H1 (cell line): ENCODE measurements around the gene EFEMP2. TPM values are rescaled to one million over a fixed set of nuclear protein-coding genes. Genes with fewer than 3 reads are reported as not detected.

ENCODE experiments used
- CTCF ChIA-PET: fragments of 300-600 bp; sonication (Branson Sonifier 250); formaldehyde crosslinking; loops from one replicate; lab custom pipeline; 2021; ENCODE audit not compliant: partially characterized antibody; lab: Charles Lee
- POLR2A ChIA-PET: fragments of 300-600 bp; sonication (Branson Sonifier 250); formaldehyde crosslinking; loops from one replicate; lab custom pipeline; 2021; ENCODE audit warnings: inconsistent platforms; ENCODE audit not compliant: partially characterized antibody; lab: Charles Lee
- DNase-seq, 2 experiments: peaks; one replicate each; pipeline versions ENCODE4 v3.0.0 to v3.0.0-alpha.2; 2010 to 2022; ENCODE audit warnings: low spot score in 2 of 2, low read depth in 1 of 2, mixed read lengths in 1 of 2
- FAIRE-seq: peaks from 2 replicates; lab custom pipeline; 2011; peaks lifted over from hg19 to GRCh38; lab: Jason Lieb, UNC
- H2AFZ ChIP-seq: 2 replicates; pipeline ENCODE4 v1.8.1; 2012; ENCODE audit warnings: low read length, inconsistent platforms
- H2AK5ac ChIP-seq: 2 replicates; pipeline ENCODE4 v1.6.1; 2013; ENCODE audit warnings: low read depth, low read length
- H2BK120ac ChIP-seq: replicated peaks from 2 replicates; pipeline ENCODE3; 2013; ENCODE audit warnings: low read depth, low read length, inconsistent platforms
- H2BK12ac ChIP-seq: 2 replicates; pipeline ENCODE4 v1.6.1; 2013; ENCODE audit warnings: low read depth, low read length
- H2BK15ac ChIP-seq: 2 replicates; pipeline ENCODE4 v1.6.1; 2013; ENCODE audit warnings: low read length
- H2BK20ac ChIP-seq: 2 replicates; pipeline ENCODE4 v1.6.1; 2013; ENCODE audit warnings: low read length
- H2BK5ac ChIP-seq: 2 replicates; pipeline ENCODE4 v1.6.1; 2013; ENCODE audit warnings: low read depth, low read length
- H3K14ac ChIP-seq: 2 replicates; pipeline ENCODE4 v1.6.1; 2013; ENCODE audit warnings: inconsistent platforms; ENCODE audit not compliant: insufficient read length
- H3K18ac ChIP-seq: 2 replicates; pipeline ENCODE4 v1.6.1; 2013; ENCODE audit warnings: low read length; ENCODE audit errors: extremely low read depth
- H3K23ac ChIP-seq: 2 replicates; pipeline ENCODE4 v1.6.1; 2013; ENCODE audit warnings: inconsistent platforms; ENCODE audit not compliant: insufficient read length
- H3K23me2 ChIP-seq: 2 replicates; pipeline ENCODE4 v1.6.1; 2013; ENCODE audit warnings: low read depth, low read length
- H3K27ac ChIP-seq: 2 replicates; pipeline ENCODE4 v1.6.1; 2011; ENCODE audit warnings: low read depth, low read length, inconsistent platforms
- H3K27me3 ChIP-seq, 4 experiments: replicated peaks in 1 of 4; 1 replicate in 1 of 4; 2 replicates in 3 of 4; pipeline versions ENCODE4 v1.6.1 to v1.8.1; 2011 to 2013; ENCODE audit warnings: low read length in 3 of 4, mild to moderate bottlenecking in 3 of 4, inconsistent platforms in 2 of 4, mixed read lengths in 2 of 4, moderate library complexity in 1 of 4; ENCODE audit not compliant: control insufficient read depth in 3 of 4, insufficient read depth in 3 of 4; ENCODE audit errors: extremely low read depth in 1 of 4
- H3K36me3 ChIP-seq, 4 experiments: 2 replicates each; pipeline versions ENCODE4 v1.6.1 to v1.8.1; 2011 to 2013; ENCODE audit warnings: mild to moderate bottlenecking in 4 of 4, low read length in 3 of 4, moderate library complexity in 2 of 4, control low read depth in 1 of 4, inconsistent platforms in 1 of 4; ENCODE audit not compliant: insufficient read depth in 4 of 4, control insufficient read depth in 2 of 4
- H3K4ac ChIP-seq: replicated peaks from 2 replicates; pipeline ENCODE3; 2013; ENCODE audit warnings: low read length, low read depth, mixed read lengths, inconsistent platforms; ENCODE audit not compliant: insufficient read length
- H3K4me1 ChIP-seq, 4 experiments: replicated peaks in 1 of 4; 1 replicate in 1 of 4; 2 replicates in 3 of 4; pipeline versions ENCODE4 v1.6.1 to v1.8.1; 2011 to 2013; ENCODE audit warnings: low read length in 3 of 4, inconsistent platforms in 2 of 4, mixed read lengths in 1 of 4; ENCODE audit not compliant: insufficient read depth in 4 of 4, control insufficient read depth in 3 of 4
- H3K4me2 ChIP-seq, 2 experiments: 2 replicates each; pipeline versions ENCODE4 v1.6.1 to v1.8.1; 2011 to 2013; ENCODE audit warnings: low read depth in 2 of 2, low read length in 2 of 2, control low read depth in 1 of 2, inconsistent platforms in 1 of 2, mild to moderate bottlenecking in 1 of 2; ENCODE audit not compliant: insufficient read depth in 1 of 2
- H3K4me3 ChIP-seq, 4 experiments: fragments of 200-600, 300-600 bp in 1 of 4; sonication (generic), shearing (Covaris generic), sonication (Bioruptor Twin) in 1 of 4; 2 replicates each; pipeline versions ENCODE4 v1.5.1 to v1.8.1; 2011 to 2016; ENCODE audit warnings: low read length in 4 of 4, low read depth in 3 of 4, control low read depth in 2 of 4, inconsistent platforms in 2 of 4, mild to moderate bottlenecking in 2 of 4, mixed read lengths in 1 of 4, moderate library complexity in 1 of 4; ENCODE audit not compliant: insufficient read depth in 2 of 4; ENCODE audit errors: extremely low read depth in 1 of 4
- H3K56ac ChIP-seq: replicated peaks from 2 replicates; pipeline ENCODE3; 2013; ENCODE audit warnings: low read depth, mild to moderate bottlenecking, mixed read lengths, low read length, inconsistent platforms; ENCODE audit not compliant: insufficient read length
- H3K79me1 ChIP-seq: 2 replicates; pipeline ENCODE4 v1.6.1; 2013; ENCODE audit warnings: low read depth, low read length, control low read depth
- H3K79me2 ChIP-seq, 2 experiments: 2 replicates each; pipeline versions ENCODE4 v1.6.1 to v1.8.1; 2012 to 2013; ENCODE audit warnings: low read length in 2 of 2, mild to moderate bottlenecking in 2 of 2, inconsistent platforms in 1 of 2; ENCODE audit not compliant: insufficient read depth in 2 of 2, control insufficient read depth in 1 of 2
- H3K9ac ChIP-seq, 4 experiments: replicated peaks in 1 of 4; 1 replicate in 1 of 4; 2 replicates in 3 of 4; pipeline versions ENCODE4 v1.6.1 to v1.8.1; 2011 to 2013; ENCODE audit warnings: low read depth in 3 of 4, low read length in 3 of 4, control low read depth in 2 of 4, mild to moderate bottlenecking in 2 of 4, moderate library complexity in 2 of 4, inconsistent platforms in 1 of 4; ENCODE audit errors: extremely low read depth in 1 of 4
- H3K9me3 ChIP-seq, 2 experiments: 2 replicates each; pipeline versions ENCODE4 v1.6.1 to v1.8.1; 2012 to 2013; ENCODE audit warnings: mild to moderate bottlenecking in 2 of 2, moderate library complexity in 2 of 2, control low read depth in 1 of 2, inconsistent platforms in 1 of 2, low read depth in 1 of 2, low read length in 1 of 2, mixed read lengths in 1 of 2; ENCODE audit not compliant: insufficient read depth in 2 of 2
- H4K20me1 ChIP-seq, 2 experiments: replicated peaks in 1 of 2; 2 replicates each; pipeline versions ENCODE3 to v1.8.1; 2011 to 2013; ENCODE audit warnings: inconsistent platforms in 2 of 2, low read length in 2 of 2, mild to moderate bottlenecking in 1 of 2; ENCODE audit not compliant: insufficient read depth in 2 of 2, control insufficient read depth in 1 of 2
- H4K5ac ChIP-seq: 2 replicates; pipeline ENCODE4 v1.6.1; 2013; ENCODE audit warnings: low read length, low read depth, mixed read lengths, inconsistent platforms; ENCODE audit not compliant: insufficient read length
- H4K8ac ChIP-seq: 2 replicates; pipeline ENCODE4 v1.8.0; 2013; ENCODE audit warnings: mild to moderate bottlenecking, moderate library complexity, low read length, inconsistent platforms; ENCODE audit not compliant: insufficient read depth; ENCODE audit errors: extremely low read depth
- H4K91ac ChIP-seq: replicated peaks from 2 replicates; pipeline ENCODE3; 2013; ENCODE audit warnings: low read length, mixed read lengths, inconsistent platforms; ENCODE audit not compliant: insufficient read length
- CTBP2 ChIP-seq: IDR thresholded peaks from 2 replicates; pipeline ENCODE4 v1.7.0; 2011; ENCODE audit warnings: borderline replicate concordance, mild to moderate bottlenecking, moderate library complexity, mixed read lengths, low read length; ENCODE audit not compliant: insufficient read depth, insufficient read length
- EGR1 ChIP-seq: IDR thresholded peaks from 2 replicates; pipeline ENCODE4 v1.6.1; 2011; ENCODE audit warnings: low read depth, low read length, borderline replicate concordance
- RNF2 ChIP-seq: fragments of 200-900, 300-1000 bp; sonication (generic); IDR thresholded peaks from 2 replicates; pipeline ENCODE4 v1.7.1; 2016; ENCODE audit warnings: borderline replicate concordance, low read depth, mild to moderate bottlenecking, antibody characterized with exemption, low read length; ENCODE audit not compliant: poor library complexity, severe bottlenecking; ENCODE audit errors: missing control alignments
- SRF ChIP-seq: IDR thresholded peaks from 2 replicates; pipeline ENCODE4 v1.6.1; 2011; ENCODE audit warnings: mild to moderate bottlenecking, low read depth, low read length, moderate library complexity
- SUZ12 ChIP-seq: fragments of 200-600 bp; sonication (generic); IDR thresholded peaks from 2 replicates; pipeline ENCODE4 v1.6.1; 2012; ENCODE audit warnings: mild to moderate bottlenecking, inconsistent platforms, low read length, moderate library complexity, mixed read lengths
- TCF12 ChIP-seq: IDR thresholded peaks from 2 replicates; pipeline ENCODE4 v1.6.1; 2011; ENCODE audit warnings: low read depth, mild to moderate bottlenecking, low read length
- WGBS, 2 experiments: shearing (Covaris generic) in 1 of 2; methylation state at CpG; one replicate each; pipeline versions ENCODE4 v1.1.6 to v1.1.7; 2013 to 2015; ENCODE audit warnings: low lambda C conversion rate in 2 of 2, mixed read lengths in 2 of 2, inconsistent platforms in 1 of 2, low coverage in 1 of 2, missing lambda C conversion rate in 1 of 2; ENCODE audit not compliant: insufficient replicate concordance in 2 of 2, insufficient coverage in 1 of 2, insufficient read length in 1 of 2; ENCODE audit errors: extremely low coverage in 1 of 2, missing lambda C conversion rate in 1 of 2; 5-methylcytosine and 5-hydroxymethylcytosine counted together
- polyA plus RNA-seq, 7 experiments: library from polyadenylated mRNA; depleted of rRNA in 3 of 7; stranded (reverse) in 5 of 7; unstranded in 2 of 7; fragments of >200 nt in 5 of 7; fragments of 200-250 nt in 2 of 7; gene quantifications; 1 replicate in 5 of 7; 2 replicates in 1 of 7; 4 replicates in 1 of 7; pipeline versions ENCODE4 v1.2.1 to v1.2.3, GENCODE V29; 2011 to 2013; ENCODE audit warnings: missing spikeins in 2 of 7, mixed read lengths in 2 of 7
- total RNA-seq: library from RNA; stranded (reverse); fragmentation: NEBNext Ultra II Directional; extraction: Animal tissue kit (Norgen Biotek cat#: 25700); gene quantifications from 2 replicates; pipeline ENCODE4 v1.2.1, GENCODE V29; 2021
- TF ChIP-seq, protein P1 (sequence below): IDR thresholded peaks from 2 replicates; pipeline ENCODE4 v1.6.1; 2011; ENCODE audit warnings: low read depth, mild to moderate bottlenecking, low read length; ENCODE audit not compliant: insufficient read depth
- TF ChIP-seq, protein P2 (sequence below): IDR thresholded peaks from 2 replicates; pipeline ENCODE4 v1.6.1; 2012; ENCODE audit warnings: inconsistent platforms

The EFEMP2 gene
- total and polyA plus RNA-seq, 2 of the 8 experiments (the other 6 are each of a cell fraction or from before 2014, with no cell fraction given), result 8.8 to 17.2 TPM

DNA sequence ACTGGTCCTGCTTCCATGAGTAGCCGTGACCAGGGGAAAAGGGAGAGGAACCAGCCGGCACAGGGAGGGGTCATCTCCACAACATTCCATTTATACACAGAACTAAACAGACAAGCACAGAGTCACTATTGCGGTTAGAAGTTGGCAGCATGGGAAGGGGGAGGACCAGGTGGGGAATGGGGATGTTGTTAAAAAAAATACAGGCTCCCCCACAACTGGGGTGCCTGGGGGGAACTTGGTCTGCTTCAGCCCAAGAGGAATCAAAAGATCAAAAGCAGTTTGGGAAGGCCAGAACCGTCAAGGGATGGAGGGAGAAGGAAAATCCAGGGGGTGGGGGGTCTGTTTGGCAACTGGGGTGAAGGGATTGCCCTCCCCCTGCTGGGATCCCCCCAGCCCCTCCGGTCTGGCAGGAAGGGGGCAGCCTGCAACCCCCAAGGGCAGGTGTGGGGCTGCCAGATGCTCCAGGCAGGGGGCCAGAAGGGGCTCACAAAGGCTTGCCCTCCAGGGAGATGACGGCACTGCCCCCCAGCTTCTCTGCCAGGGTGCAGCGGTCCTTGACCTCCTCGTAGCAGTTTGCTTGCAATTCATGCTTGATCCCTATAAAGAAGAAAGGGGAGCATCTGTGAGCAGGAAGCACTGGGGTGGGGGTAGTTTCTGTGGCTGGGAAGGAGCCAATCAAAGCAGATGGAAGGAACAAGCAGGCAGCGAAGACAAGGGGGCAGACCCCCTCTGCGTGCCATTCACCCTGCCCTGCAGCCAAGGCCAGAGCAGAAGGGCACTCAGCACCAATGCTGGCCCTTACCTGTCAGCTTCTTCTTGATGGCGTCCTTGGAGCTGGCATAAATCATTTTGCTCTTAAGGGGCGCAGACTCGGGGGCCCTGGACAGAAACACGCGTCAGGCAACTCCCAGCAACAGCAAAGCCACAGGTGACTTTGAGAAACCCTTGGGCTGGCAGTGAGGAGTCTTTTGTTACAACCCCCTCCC lies 17.5 kb downstream of the EFEMP2 start:
- 89% methylated on average over 11 of the region's 15 CpGs; no CpG with 5 or more reads in 1 of the 2 experiments for WGBS, 2 experiments
- no peak overlapping the region for H2BK20ac ChIP-seq
- H3K4me2 ChIP-seq, result no peak overlapping the region; a peak in 1 of 4 replicates
- H4K20me1 ChIP-seq, result peaks cover 29 to 30% of the 10 kb centered on the region in 2 experiments
- no peak overlapping the region for H3K27ac ChIP-seq
- no peak overlapping the region for H2AK5ac ChIP-seq
- H2BK12ac ChIP-seq, result no peak overlapping the region
- no peak overlapping the region for H4K91ac ChIP-seq
- DNase-seq, result no peak
- H4K5ac ChIP-seq, result no peak overlapping the region
- H2BK5ac ChIP-seq, result no peak overlapping the region
- peaks cover 20% of the 10 kb centered on the region for H3K79me1 ChIP-seq
- no peak for FAIRE-seq
- no peak overlapping the region for H3K18ac ChIP-seq
- no peak overlapping the region for H2BK120ac ChIP-seq
- peaks cover 15 to 36% of the 10 kb centered on the region in 2 experiments for H3K79me2 ChIP-seq
- no peak overlapping the region for H2BK15ac ChIP-seq
- H3K23ac ChIP-seq, result no peak overlapping the region
- H3K4me1 ChIP-seq, result peaks cover 0 to 9% (median under 1%) of the 10 kb centered on the region in 4 experiments; a peak in 5 of 7 replicates
- no peak overlapping the region for H3K56ac ChIP-seq
- H3K4me3 ChIP-seq, result no peak overlapping the region
- no peak overlapping the region for H2AFZ ChIP-seq
- peaks cover 7 to 10% of the 10 kb centered on the region in 2 experiments; a peak in 2 of 4 replicates for H3K9me3 ChIP-seq
- peaks cover 17 to 34% (median 31%) of the 10 kb centered on the region in 4 experiments for H3K36me3 ChIP-seq
- H4K8ac ChIP-seq, result peak overlapping the region; percentile 4; the same call in 1 of the 2 replicates
- H3K14ac ChIP-seq, result no peak overlapping the region
- peaks cover 10% of the 10 kb centered on the region for H3K23me2 ChIP-seq
- CTCF ChIA-PET, result interaction anchor here (1.3 to 15.2 kb wide), 6 partner anchors 13 to 133 kb away, joined by 4 to 283 read pairs (median 47); partner anchors contain the start of genes AP5B1, CCDC85B, CTSW and EFEMP2
- no peaks in the 10 kb centered on the region for H3K27me3 ChIP-seq
- H3K4ac ChIP-seq, result no peak overlapping the region
- no peak overlapping the region for H3K9ac ChIP-seq
- POLR2A ChIA-PET, result interaction anchor here (2.0 to 39.7 kb wide), 5 partner anchors 1 to 213 kb away, joined by 6 to 1071 read pairs (median 29); partner anchors contain the start of genes CCDC85B, CFL1, CTSW and EFEMP2
- no peak for TF ChIP-seq CTBP2
- TF ChIP-seq RNF2, result no peak
- TF ChIP-seq SRF, result no peak
- TF ChIP-seq, protein P1, sequence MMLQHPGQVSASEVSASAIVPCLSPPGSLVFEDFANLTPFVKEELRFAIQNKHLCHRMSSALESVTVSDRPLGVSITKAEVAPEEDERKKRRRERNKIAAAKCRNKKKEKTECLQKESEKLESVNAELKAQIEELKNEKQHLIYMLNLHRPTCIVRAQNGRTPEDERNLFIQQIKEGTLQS, result no peak
- TF ChIP-seq, protein P2, sequence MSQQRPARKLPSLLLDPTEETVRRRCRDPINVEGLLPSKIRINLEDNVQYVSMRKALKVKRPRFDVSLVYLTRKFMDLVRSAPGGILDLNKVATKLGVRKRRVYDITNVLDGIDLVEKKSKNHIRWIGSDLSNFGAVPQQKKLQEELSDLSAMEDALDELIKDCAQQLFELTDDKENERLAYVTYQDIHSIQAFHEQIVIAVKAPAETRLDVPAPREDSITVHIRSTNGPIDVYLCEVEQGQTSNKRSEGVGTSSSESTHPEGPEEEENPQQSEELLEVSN, result no peak
- TF ChIP-seq EGR1, result no peak
- no peak for TF ChIP-seq SUZ12
- no peak for TF ChIP-seq TCF12
